ENCODE results near the gene NPHP4. TPM values are rescaled to one million over a fixed set of nuclear protein-coding genes. Genes with fewer than 3 reads are reported as not detected.

NPHP4 gene
- total RNA-seq, 1 experiment from 2014 or later, result 16.8 TPM

DNA sequence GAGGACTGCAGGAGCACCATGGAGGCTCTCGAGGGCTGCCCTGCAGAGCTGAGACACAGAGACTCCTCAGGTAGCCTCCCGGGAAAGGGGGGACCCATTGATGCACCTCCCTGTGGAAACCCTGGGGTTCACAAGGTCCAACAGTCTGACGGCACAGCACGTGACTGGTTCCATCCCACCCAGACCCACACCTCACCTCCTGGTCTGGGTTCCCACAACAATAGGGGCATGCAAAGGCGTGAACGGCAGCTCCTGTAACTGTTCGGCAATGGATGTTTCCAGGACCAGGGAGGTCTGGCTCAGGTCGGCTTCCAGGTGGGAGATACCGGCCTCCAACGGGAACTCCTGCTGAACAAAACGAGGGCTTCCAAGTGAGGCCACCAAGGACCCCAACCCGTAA lies 86.8 kb downstream of the NPHP4 start:
- no peak for DNase-seq (ENCODE audit: low spot score)
- no peaks in the 10 kb centered on the region for H3K27me3 Mint-ChIP-seq (ENCODE audit: low read depth)
- H3K4me3 Mint-ChIP-seq, result no peak overlapping the region
- POLR2A ChIA-PET, result no interaction called here
- no peaks in the 10 kb centered on the region for H3K9me3 Mint-ChIP-seq
- CTCF ChIA-PET, result interaction anchor here (0.6 to 2.0 kb wide), 2 partner anchors 10 to 545 kb away, joined by 3 to 7 read pairs; no protein-coding TSS in a partner anchor
- H3K27ac Mint-ChIP-seq, result no peak overlapping the region
- TF ChIP-seq TCF7 (CRISPR knock-in tag; IDR thresholded peaks at IDR 0.05; ENCODE audit: low read depth) (no peak), ELF4 (CRISPR knock-in tag; IDR thresholded peaks at IDR 0.05; ENCODE audit: low read depth) (no peak), SP1 (CRISPR knock-in tag; conservative IDR thresholded peaks at IDR 0.05) (no peak), ZNF396 (CRISPR knock-in tag; IDR thresholded peaks at IDR 0.05; ENCODE audit: borderline replicate concordance) (no peak), OVOL2 (CRISPR knock-in tag; IDR thresholded peaks at IDR 0.05; ENCODE audit: borderline replicate concordance) (no peak), MXD4 (CRISPR knock-in tag; IDR thresholded peaks at IDR 0.05; ENCODE audit: borderline replicate concordance) (no peak), ZNF263 (CRISPR knock-in tag; IDR thresholded peaks at IDR 0.05; ENCODE audit: low read depth) (no peak), ZNF138 (CRISPR knock-in tag; conservative IDR thresholded peaks at IDR 0.05) (no peak), GTF2I (CRISPR knock-in tag; conservative IDR thresholded peaks at IDR 0.05) (no peak), IRF2 (CRISPR knock-in tag; IDR thresholded peaks at IDR 0.05; ENCODE audit: borderline replicate concordance, low read depth) (no peak), JUN (CRISPR knock-in tag; IDR thresholded peaks at IDR 0.05) (no peak), HMGA2 (CRISPR knock-in tag; IDR thresholded peaks at IDR 0.05) (no peak)
- TF ChIP-seq, protein P1, sequence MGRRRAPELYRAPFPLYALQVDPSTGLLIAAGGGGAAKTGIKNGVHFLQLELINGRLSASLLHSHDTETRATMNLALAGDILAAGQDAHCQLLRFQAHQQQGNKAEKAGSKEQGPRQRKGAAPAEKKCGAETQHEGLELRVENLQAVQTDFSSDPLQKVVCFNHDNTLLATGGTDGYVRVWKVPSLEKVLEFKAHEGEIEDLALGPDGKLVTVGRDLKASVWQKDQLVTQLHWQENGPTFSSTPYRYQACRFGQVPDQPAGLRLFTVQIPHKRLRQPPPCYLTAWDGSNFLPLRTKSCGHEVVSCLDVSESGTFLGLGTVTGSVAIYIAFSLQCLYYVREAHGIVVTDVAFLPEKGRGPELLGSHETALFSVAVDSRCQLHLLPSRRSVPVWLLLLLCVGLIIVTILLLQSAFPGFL (CRISPR knock-in tag; IDR thresholded peaks at IDR 0.05; ENCODE audit: borderline replicate concordance), result no peak
- TF ChIP-seq, protein P2, sequence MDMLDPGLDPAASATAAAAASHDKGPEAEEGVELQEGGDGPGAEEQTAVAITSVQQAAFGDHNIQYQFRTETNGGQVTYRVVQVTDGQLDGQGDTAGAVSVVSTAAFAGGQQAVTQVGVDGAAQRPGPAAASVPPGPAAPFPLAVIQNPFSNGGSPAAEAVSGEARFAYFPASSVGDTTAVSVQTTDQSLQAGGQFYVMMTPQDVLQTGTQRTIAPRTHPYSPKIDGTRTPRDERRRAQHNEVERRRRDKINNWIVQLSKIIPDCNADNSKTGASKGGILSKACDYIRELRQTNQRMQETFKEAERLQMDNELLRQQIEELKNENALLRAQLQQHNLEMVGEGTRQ (CRISPR knock-in tag; IDR thresholded peaks at IDR 0.05), result no peak
- TF ChIP-seq, protein P3, sequence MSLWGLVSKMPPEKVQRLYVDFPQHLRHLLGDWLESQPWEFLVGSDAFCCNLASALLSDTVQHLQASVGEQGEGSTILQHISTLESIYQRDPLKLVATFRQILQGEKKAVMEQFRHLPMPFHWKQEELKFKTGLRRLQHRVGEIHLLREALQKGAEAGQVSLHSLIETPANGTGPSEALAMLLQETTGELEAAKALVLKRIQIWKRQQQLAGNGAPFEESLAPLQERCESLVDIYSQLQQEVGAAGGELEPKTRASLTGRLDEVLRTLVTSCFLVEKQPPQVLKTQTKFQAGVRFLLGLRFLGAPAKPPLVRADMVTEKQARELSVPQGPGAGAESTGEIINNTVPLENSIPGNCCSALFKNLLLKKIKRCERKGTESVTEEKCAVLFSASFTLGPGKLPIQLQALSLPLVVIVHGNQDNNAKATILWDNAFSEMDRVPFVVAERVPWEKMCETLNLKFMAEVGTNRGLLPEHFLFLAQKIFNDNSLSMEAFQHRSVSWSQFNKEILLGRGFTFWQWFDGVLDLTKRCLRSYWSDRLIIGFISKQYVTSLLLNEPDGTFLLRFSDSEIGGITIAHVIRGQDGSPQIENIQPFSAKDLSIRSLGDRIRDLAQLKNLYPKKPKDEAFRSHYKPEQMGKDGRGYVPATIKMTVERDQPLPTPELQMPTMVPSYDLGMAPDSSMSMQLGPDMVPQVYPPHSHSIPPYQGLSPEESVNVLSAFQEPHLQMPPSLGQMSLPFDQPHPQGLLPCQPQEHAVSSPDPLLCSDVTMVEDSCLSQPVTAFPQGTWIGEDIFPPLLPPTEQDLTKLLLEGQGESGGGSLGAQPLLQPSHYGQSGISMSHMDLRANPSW (CRISPR knock-in tag; conservative IDR thresholded peaks at IDR 0.05; ENCODE audit: low read depth), result no peak
- TF ChIP-seq, protein P4, sequence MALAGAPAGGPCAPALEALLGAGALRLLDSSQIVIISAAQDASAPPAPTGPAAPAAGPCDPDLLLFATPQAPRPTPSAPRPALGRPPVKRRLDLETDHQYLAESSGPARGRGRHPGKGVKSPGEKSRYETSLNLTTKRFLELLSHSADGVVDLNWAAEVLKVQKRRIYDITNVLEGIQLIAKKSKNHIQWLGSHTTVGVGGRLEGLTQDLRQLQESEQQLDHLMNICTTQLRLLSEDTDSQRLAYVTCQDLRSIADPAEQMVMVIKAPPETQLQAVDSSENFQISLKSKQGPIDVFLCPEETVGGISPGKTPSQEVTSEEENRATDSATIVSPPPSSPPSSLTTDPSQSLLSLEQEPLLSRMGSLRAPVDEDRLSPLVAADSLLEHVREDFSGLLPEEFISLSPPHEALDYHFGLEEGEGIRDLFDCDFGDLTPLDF (CRISPR knock-in tag; IDR thresholded peaks at IDR 0.05), result no peak
- TF ChIP-seq, protein P5, sequence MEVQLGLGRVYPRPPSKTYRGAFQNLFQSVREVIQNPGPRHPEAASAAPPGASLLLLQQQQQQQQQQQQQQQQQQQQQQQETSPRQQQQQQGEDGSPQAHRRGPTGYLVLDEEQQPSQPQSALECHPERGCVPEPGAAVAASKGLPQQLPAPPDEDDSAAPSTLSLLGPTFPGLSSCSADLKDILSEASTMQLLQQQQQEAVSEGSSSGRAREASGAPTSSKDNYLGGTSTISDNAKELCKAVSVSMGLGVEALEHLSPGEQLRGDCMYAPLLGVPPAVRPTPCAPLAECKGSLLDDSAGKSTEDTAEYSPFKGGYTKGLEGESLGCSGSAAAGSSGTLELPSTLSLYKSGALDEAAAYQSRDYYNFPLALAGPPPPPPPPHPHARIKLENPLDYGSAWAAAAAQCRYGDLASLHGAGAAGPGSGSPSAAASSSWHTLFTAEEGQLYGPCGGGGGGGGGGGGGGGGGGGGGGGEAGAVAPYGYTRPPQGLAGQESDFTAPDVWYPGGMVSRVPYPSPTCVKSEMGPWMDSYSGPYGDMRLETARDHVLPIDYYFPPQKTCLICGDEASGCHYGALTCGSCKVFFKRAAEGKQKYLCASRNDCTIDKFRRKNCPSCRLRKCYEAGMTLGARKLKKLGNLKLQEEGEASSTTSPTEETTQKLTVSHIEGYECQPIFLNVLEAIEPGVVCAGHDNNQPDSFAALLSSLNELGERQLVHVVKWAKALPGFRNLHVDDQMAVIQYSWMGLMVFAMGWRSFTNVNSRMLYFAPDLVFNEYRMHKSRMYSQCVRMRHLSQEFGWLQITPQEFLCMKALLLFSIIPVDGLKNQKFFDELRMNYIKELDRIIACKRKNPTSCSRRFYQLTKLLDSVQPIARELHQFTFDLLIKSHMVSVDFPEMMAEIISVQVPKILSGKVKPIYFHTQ (CRISPR knock-in tag; IDR thresholded peaks at IDR 0.05), result no peak
- TF ChIP-seq, protein P6, sequence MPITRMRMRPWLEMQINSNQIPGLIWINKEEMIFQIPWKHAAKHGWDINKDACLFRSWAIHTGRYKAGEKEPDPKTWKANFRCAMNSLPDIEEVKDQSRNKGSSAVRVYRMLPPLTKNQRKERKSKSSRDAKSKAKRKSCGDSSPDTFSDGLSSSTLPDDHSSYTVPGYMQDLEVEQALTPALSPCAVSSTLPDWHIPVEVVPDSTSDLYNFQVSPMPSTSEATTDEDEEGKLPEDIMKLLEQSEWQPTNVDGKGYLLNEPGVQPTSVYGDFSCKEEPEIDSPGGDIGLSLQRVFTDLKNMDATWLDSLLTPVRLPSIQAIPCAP (CRISPR knock-in tag; IDR thresholded peaks at IDR 0.05), result no peak
- TF ChIP-seq, protein P7, sequence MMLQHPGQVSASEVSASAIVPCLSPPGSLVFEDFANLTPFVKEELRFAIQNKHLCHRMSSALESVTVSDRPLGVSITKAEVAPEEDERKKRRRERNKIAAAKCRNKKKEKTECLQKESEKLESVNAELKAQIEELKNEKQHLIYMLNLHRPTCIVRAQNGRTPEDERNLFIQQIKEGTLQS (CRISPR knock-in tag; conservative IDR thresholded peaks at IDR 0.05), result no peak
- TF ChIP-seq, protein P8, sequence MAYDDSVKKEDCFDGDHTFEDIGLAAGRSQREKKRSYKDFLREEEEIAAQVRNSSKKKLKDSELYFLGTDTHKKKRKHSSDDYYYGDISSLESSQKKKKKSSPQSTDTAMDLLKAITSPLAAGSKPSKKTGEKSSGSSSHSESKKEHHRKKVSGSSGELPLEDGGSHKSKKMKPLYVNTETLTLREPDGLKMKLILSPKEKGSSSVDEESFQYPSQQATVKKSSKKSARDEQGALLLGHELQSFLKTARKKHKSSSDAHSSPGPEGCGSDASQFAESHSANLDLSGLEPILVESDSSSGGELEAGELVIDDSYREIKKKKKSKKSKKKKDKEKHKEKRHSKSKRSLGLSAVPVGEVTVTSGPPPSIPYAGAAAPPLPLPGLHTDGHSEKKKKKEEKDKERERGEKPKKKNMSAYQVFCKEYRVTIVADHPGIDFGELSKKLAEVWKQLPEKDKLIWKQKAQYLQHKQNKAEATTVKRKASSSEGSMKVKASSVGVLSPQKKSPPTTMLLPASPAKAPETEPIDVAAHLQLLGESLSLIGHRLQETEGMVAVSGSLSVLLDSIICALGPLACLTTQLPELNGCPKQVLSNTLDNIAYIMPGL (CRISPR knock-in tag; IDR thresholded peaks at IDR 0.05), result no peak
- peaks cover 3% of the 10 kb centered on the region; the same call in 1 of the 2 replicates for H3K36me3 Mint-ChIP-seq
- H3K4me1 Mint-ChIP-seq, result peaks cover 14% of the 10 kb centered on the region
- ATAC-seq, result no peak
